Endothelial cell of umbilical vein (primary cell): ENCODE results near the gene CMSS1. TPM values are rescaled to one million over a fixed set of nuclear protein-coding genes. Genes with fewer than 3 reads are reported as not detected.

Experiments
- BruUV-seq: library from RNA; stranded (reverse); fragments of 400-500 nt; replicated peaks from 2 replicates; lab custom pipeline; 2021; lab: Mats Ljungman, UMichigan
- CTCF ChIA-PET: fragments of 300-600, 350-600 bp; sonication (Branson Sonifier 250); formaldehyde crosslinking; loops from one replicate; lab custom pipeline; 2021; ENCODE audit warnings: antibody characterized with exemption, inconsistent platforms; lab: Charles Lee
- POLR2A ChIA-PET: fragments of 300-600, 350-600 bp; sonication (Branson Sonifier 250); formaldehyde crosslinking; loops from one replicate; lab custom pipeline; 2021; ENCODE audit warnings: antibody characterized with exemption, inconsistent platforms; lab: Charles Lee
- DNase-seq: peaks from one replicate; pipeline ENCODE4 v3.0.0-alpha.2; 2011; ENCODE audit warnings: low read depth, low spot score
- FAIRE-seq: peaks from 2 replicates; lab custom pipeline; 2011; peaks lifted over from hg19 to GRCh38; lab: Jason Lieb, UNC
- H2AFZ ChIP-seq: 2 replicates; pipeline ENCODE4 v1.6.0; 2012; ENCODE audit warnings: low read depth, low read length, control low read depth, inconsistent platforms
- H3K27ac ChIP-seq: 2 replicates; pipeline ENCODE4 v1.5.1; 2011; ENCODE audit warnings: low read depth, mild to moderate bottlenecking, control low read depth, low read length, moderate library complexity; ENCODE audit not compliant: insufficient read depth
- H3K27me3 ChIP-seq, 2 experiments: 2 replicates each; pipeline versions ENCODE4 v1.6.0 to v1.6.1; 2011; ENCODE audit warnings: low read length in 2 of 2, mixed read lengths in 1 of 2; ENCODE audit not compliant: control insufficient read depth in 2 of 2, insufficient read depth in 2 of 2
- H3K36me3 ChIP-seq, 2 experiments: 2 replicates in 1 of 2; 3 replicates in 1 of 2; pipeline ENCODE4 v1.5.1; 2011; ENCODE audit warnings: low read length in 2 of 2, mild to moderate bottlenecking in 1 of 2, moderate library complexity in 1 of 2; ENCODE audit not compliant: control insufficient read depth in 2 of 2, insufficient read depth in 2 of 2; ENCODE audit errors: extremely low read depth in 1 of 2
- H3K4me1 ChIP-seq: 3 replicates; pipeline ENCODE4 v1.5.1; 2011; ENCODE audit warnings: mild to moderate bottlenecking, low read length; ENCODE audit not compliant: control insufficient read depth, insufficient read depth; ENCODE audit errors: extremely low read depth
- H3K4me2 ChIP-seq: 2 replicates; pipeline ENCODE4 v1.6.1; 2011; ENCODE audit warnings: low read length, control low read depth, mixed read lengths; ENCODE audit not compliant: insufficient read depth
- H3K4me3 ChIP-seq, 3 experiments: fragments of 200-600 bp in 1 of 3; sonication (generic), shearing (Covaris generic) in 1 of 3; replicated peaks in 1 of 3; 2 replicates each; pipeline ENCODE4 v1.5.1; 2011 to 2016; ENCODE audit warnings: control low read depth in 3 of 3, low read length in 3 of 3, mild to moderate bottlenecking in 2 of 3, inconsistent platforms in 1 of 3, low read depth in 1 of 3, moderate library complexity in 1 of 3; ENCODE audit not compliant: insufficient read depth in 1 of 3
- H3K79me2 ChIP-seq: 2 replicates; pipeline ENCODE4 v1.6.0; 2012; ENCODE audit warnings: low read length, inconsistent platforms; ENCODE audit not compliant: control insufficient read depth, insufficient read depth
- H3K9ac ChIP-seq: replicated peaks from 2 replicates; pipeline ENCODE3; 2011; ENCODE audit warnings: low read length, control low read depth; ENCODE audit not compliant: insufficient read depth; ENCODE audit errors: extremely low read depth
- H3K9me1 ChIP-seq: replicated peaks from 3 replicates; pipeline ENCODE4 v1.6.0; 2011; ENCODE audit warnings: mild to moderate bottlenecking, low read length; ENCODE audit not compliant: control insufficient read depth, insufficient read depth; ENCODE audit errors: extremely low read depth
- H3K9me3 ChIP-seq: replicated peaks from 2 replicates; pipeline ENCODE4 v1.5.1; 2012; ENCODE audit warnings: low read length, inconsistent platforms; ENCODE audit not compliant: control insufficient read depth, insufficient read depth
- H4K20me1 ChIP-seq: replicated peaks from 2 replicates; pipeline ENCODE3; 2011; ENCODE audit warnings: mild to moderate bottlenecking, low read length; ENCODE audit not compliant: control insufficient read depth, insufficient read depth; ENCODE audit errors: extremely low read depth
- EZH2 ChIP-seq: IDR thresholded peaks from 2 replicates; pipeline ENCODE4 v1.6.1; 2012; ENCODE audit warnings: borderline replicate concordance, low read depth, mild to moderate bottlenecking, moderate library complexity, low read length, inconsistent platforms; ENCODE audit not compliant: severe bottlenecking
- FOS ChIP-seq: IDR thresholded peaks from 2 replicates; pipeline ENCODE4 v1.6.1; 2011; ENCODE audit warnings: mild to moderate bottlenecking, low read length, moderate library complexity, borderline replicate concordance; ENCODE audit not compliant: insufficient read depth
- GATA2 ChIP-seq: IDR thresholded peaks from 2 replicates; pipeline ENCODE4 v1.7.0; 2011; ENCODE audit warnings: low read depth, mild to moderate bottlenecking, moderate library complexity, mixed read lengths, low read length; ENCODE audit not compliant: insufficient read length, insufficient read depth
- JUN ChIP-seq: IDR thresholded peaks from 2 replicates; pipeline ENCODE4 v1.6.1; 2011; ENCODE audit warnings: borderline replicate concordance, low read depth; ENCODE audit not compliant: insufficient read length, insufficient read depth
- MYC ChIP-seq: IDR thresholded peaks from one replicate; pipeline ENCODE4 v1.6.1; 2011; ENCODE audit warnings: mild to moderate bottlenecking, low read depth, low read length
- POLR2A ChIP-seq: IDR thresholded peaks from 2 replicates; pipeline ENCODE4 v1.6.1; 2012; ENCODE audit warnings: low read depth, mild to moderate bottlenecking, control low read depth, low read length
- POLR2AphosphoS5 ChIP-seq: IDR thresholded peaks from 2 replicates; pipeline ENCODE4 v1.6.1; 2012; ENCODE audit warnings: low read depth, mild to moderate bottlenecking, control low read depth, low read length, moderate library complexity; ENCODE audit not compliant: insufficient read depth
- dilution Hi-C: fragments of 300-500 bp; cut with MboI; formaldehyde crosslinking; loops from one replicate; pipeline ENCODE4 v1.15.0; 2019; ENCODE audit warnings: low sequenced_read_pairs; ENCODE audit not compliant: extremely low pct_ligation_motif_present
- intact Hi-C: fragments of 100-400 bp; cut with micrococcal nuclease; formaldehyde crosslinking; loops from one replicate; pipeline ENCODE4 v1.10.0; 2022
- polyA plus RNA-seq, 4 experiments: library from polyadenylated mRNA; depleted of rRNA in 3 of 4; stranded (reverse) in 3 of 4; unstranded in 1 of 4; fragments of >200 nt; gene quantifications; 2 replicates each; pipeline versions ENCODE4 v1.2.1 to v1.2.3, GENCODE V29; 2011 to 2012; ENCODE audit warnings: missing spikeins in 1 of 4
- total RNA-seq: library from RNA; stranded (reverse); gene quantifications from 2 replicates; pipeline ENCODE4 v1.2.3, GENCODE V29; 2021
- TF ChIP-seq, protein P1 (sequence below): IDR thresholded peaks from 2 replicates; pipeline ENCODE4 v1.6.1; 2011; ENCODE audit not compliant: insufficient read depth, insufficient read length
- TF ChIP-seq, protein P2 (sequence below), 2 donors: IDR thresholded peaks; 1 replicate in 1 of 2; 2 replicates in 1 of 2; pipeline ENCODE4 v1.5.1; 2011; ENCODE audit warnings: low read length in 2 of 2, mild to moderate bottlenecking in 2 of 2, moderate library complexity in 2 of 2, control low read depth in 1 of 2, inconsistent platforms in 1 of 2, low read depth in 1 of 2; ENCODE audit not compliant: insufficient read depth in 1 of 2; ENCODE audit errors: extremely low read depth in 1 of 2

CMSS1 gene
- total and polyA plus RNA-seq, 2 donors (not counting 3 experiments of a cell fraction or from before 2014, with no cell fraction given) = 9.7 to 60.6 TPM

DNA sequence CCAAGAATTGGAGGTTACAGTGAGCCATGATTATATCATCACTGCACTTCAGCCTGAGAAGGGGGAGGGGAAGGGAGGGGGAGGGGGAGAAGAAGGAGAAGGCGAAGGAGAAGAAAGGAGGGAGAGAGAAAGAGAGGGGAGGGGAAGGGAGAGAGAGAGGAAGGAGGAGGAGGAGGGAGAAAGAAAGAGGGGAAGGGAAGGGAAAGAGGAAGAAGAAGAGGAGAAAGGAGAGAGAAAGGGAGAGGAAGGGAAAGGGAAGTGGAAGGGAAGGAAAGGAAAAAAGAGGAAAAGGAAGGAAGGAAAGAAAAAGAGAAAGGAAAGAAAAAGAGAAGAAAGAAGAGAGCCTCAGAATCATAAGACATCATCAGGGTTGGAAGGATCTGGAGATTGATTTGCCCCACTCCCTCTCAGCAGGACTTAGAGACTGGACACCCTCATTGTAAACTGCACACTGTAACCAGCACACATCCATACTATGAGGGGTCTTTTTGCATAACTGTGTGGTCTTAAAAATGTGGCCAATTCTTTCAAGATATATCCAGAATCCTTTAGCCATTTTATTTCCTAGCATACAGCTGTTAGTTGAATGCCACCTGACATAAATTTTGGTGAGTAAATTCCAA is 130.9 kb downstream of the CMSS1 start:
- CTCF ChIA-PET = interaction anchor here (1.6 kb wide), 1 partner anchor 9 kb away, joined by 6 read pairs; no protein-coding TSS in a partner anchor
- POLR2A ChIA-PET = no interaction called here
- no peak overlapping the region for H2AFZ ChIP-seq
- H3K4me1 ChIP-seq = no peaks in the 10 kb centered on the region
- H3K9me3 ChIP-seq = no peaks in the 10 kb centered on the region
- FAIRE-seq = no peak
- dilution Hi-C loops (no loop called here), intact Hi-C loops (no loop called here)
- BruUV-seq = no TSS peak
- no peak for DNase-seq
- no peaks in the 10 kb centered on the region for H3K27me3 ChIP-seq
- no peak overlapping the region for H3K4me2 ChIP-seq
- H3K27ac ChIP-seq = no peak overlapping the region
- H3K4me3 ChIP-seq = no peak overlapping the region
- H3K79me2 ChIP-seq = no peaks in the 10 kb centered on the region
- H3K9me1 ChIP-seq = no peaks in the 10 kb centered on the region
- H4K20me1 ChIP-seq = no peaks in the 10 kb centered on the region
- no peaks in the 10 kb centered on the region for H3K36me3 ChIP-seq
- no peak overlapping the region for H3K9ac ChIP-seq
- TF ChIP-seq JUN (no peak), GATA2 (no peak), POLR2AphosphoS5 (no peak), EZH2 (no peak), FOS (no peak), POLR2A (no peak), MYC (no peak)
- TF ChIP-seq, protein P1, sequence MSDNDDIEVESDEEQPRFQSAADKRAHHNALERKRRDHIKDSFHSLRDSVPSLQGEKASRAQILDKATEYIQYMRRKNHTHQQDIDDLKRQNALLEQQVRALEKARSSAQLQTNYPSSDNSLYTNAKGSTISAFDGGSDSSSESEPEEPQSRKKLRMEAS = no peak
- TF ChIP-seq, protein P2, sequence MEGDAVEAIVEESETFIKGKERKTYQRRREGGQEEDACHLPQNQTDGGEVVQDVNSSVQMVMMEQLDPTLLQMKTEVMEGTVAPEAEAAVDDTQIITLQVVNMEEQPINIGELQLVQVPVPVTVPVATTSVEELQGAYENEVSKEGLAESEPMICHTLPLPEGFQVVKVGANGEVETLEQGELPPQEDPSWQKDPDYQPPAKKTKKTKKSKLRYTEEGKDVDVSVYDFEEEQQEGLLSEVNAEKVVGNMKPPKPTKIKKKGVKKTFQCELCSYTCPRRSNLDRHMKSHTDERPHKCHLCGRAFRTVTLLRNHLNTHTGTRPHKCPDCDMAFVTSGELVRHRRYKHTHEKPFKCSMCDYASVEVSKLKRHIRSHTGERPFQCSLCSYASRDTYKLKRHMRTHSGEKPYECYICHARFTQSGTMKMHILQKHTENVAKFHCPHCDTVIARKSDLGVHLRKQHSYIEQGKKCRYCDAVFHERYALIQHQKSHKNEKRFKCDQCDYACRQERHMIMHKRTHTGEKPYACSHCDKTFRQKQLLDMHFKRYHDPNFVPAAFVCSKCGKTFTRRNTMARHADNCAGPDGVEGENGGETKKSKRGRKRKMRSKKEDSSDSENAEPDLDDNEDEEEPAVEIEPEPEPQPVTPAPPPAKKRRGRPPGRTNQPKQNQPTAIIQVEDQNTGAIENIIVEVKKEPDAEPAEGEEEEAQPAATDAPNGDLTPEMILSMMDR (IDR thresholded peaks at IDR 0.05; ENCODE audit: extremely low read depth in 1 of 2, insufficient read depth in 1 of 2, low read depth in 1 of 2, low read length in 2 of 2) = no peak
